H1 (cell line): Measurements from ENCODE around the gene USP13.

Experiments
- ASH2L ChIP-seq: fragments of 200-600, 300-600 bp; sonication (generic); IDR thresholded peaks from one replicate; pipeline ENCODE4 v1.7.1; 2017; ENCODE audit warnings: low read length
- SRF ChIP-seq: IDR thresholded peaks from 2 replicates; pipeline ENCODE4 v1.6.1; 2011; ENCODE audit warnings: mild to moderate bottlenecking, low read depth, low read length, moderate library complexity
- TF ChIP-seq, protein P1 (sequence below), 3 experiments: IDR thresholded peaks; 1 replicate in 2 of 3; 2 replicates in 1 of 3; pipeline versions ENCODE4 v1.5.1 to v1.6.1; 2011; ENCODE audit warnings: low read length in 3 of 3, mild to moderate bottlenecking in 3 of 3, inconsistent platforms in 2 of 3, low read depth in 1 of 3, moderate library complexity in 1 of 3; ENCODE audit not compliant: insufficient read depth in 1 of 3; ENCODE audit errors: control extremely low read depth in 1 of 3

DNA sequence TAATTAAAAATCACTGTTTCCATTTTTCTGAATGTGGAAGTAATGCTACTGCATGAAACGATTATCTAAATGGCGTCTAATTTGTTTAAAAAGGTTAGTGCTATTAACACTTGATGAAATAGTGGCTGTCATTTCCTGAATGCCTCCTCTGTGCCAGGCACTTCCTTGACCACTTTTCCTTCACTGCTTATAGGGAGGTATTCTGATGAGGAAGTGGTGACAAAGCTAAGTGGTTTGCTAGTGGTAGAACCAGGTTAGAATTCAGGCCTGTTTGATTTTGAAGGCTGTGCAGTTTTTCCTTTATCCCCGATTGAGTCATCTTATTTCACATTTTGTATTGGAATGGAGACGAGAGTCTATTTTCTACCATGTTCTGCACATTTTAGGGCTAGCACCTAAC lies 119.0 kb downstream of the USP13 start:
- TF ChIP-seq SRF (no peak), ASH2L (no peak)
- TF ChIP-seq, protein P1, sequence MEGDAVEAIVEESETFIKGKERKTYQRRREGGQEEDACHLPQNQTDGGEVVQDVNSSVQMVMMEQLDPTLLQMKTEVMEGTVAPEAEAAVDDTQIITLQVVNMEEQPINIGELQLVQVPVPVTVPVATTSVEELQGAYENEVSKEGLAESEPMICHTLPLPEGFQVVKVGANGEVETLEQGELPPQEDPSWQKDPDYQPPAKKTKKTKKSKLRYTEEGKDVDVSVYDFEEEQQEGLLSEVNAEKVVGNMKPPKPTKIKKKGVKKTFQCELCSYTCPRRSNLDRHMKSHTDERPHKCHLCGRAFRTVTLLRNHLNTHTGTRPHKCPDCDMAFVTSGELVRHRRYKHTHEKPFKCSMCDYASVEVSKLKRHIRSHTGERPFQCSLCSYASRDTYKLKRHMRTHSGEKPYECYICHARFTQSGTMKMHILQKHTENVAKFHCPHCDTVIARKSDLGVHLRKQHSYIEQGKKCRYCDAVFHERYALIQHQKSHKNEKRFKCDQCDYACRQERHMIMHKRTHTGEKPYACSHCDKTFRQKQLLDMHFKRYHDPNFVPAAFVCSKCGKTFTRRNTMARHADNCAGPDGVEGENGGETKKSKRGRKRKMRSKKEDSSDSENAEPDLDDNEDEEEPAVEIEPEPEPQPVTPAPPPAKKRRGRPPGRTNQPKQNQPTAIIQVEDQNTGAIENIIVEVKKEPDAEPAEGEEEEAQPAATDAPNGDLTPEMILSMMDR (IDR thresholded peaks at IDR 0.05; ENCODE audit: control extremely low read depth in 1 of 3, insufficient read depth in 1 of 3, low read depth in 1 of 3, low read length in 3 of 3) = no peak
